OCI-LY1 (cell line): ENCODE measurements around the gene ARF1.

Source experiments
- H2AFZ ChIP-seq: fragments of 200-600 bp; sonication (generic), shearing (Covaris generic); 2 replicates; pipeline ENCODE4 v1.6.0; 2014; ENCODE audit warnings: antibody characterized with exemption, mild to moderate bottlenecking, low read length
- H3F3A ChIP-seq: fragments of 200-600 bp; sonication (generic), shearing (Covaris generic); 2 replicates; pipeline ENCODE4 v1.6.0; 2014; ENCODE audit warnings: mild to moderate bottlenecking, antibody characterized with exemption, low read length, moderate library complexity; ENCODE audit not compliant: insufficient read depth
- H3K27ac ChIP-seq: fragments of 200-600 bp; sonication (generic); 2 replicates; pipeline ENCODE4 v1.5.1; 2014; ENCODE audit warnings: low read length, mixed run types, mild to moderate bottlenecking, low read depth; ENCODE audit not compliant: poor library complexity, severe bottlenecking
- H3K27me3 ChIP-seq: fragments of 200-600 bp; sonication (generic); 2 replicates; pipeline ENCODE4 v1.6.0; 2014; ENCODE audit warnings: antibody characterized with exemption, mild to moderate bottlenecking, low read length, moderate library complexity; ENCODE audit not compliant: insufficient read depth
- H3K36me3 ChIP-seq: fragments of 200-600 bp; sonication (generic); 2 replicates; pipeline ENCODE4 v1.6.1; 2014; ENCODE audit warnings: mild to moderate bottlenecking, antibody characterized with exemption, low read length, moderate library complexity, mixed read lengths; ENCODE audit not compliant: insufficient read depth
- H3K4me1 ChIP-seq: fragments of 200-600 bp; sonication (generic); 2 replicates; pipeline ENCODE4 v1.5.1; 2014; ENCODE audit warnings: mild to moderate bottlenecking, low read length, moderate library complexity; ENCODE audit not compliant: insufficient read depth, severe bottlenecking
- H3K4me2 ChIP-seq: fragments of 200-600 bp; sonication (generic), shearing (Covaris generic); 2 replicates; pipeline ENCODE4 v1.6.1; 2014; ENCODE audit warnings: low read length
- H3K4me3 ChIP-seq: fragments of 200-600 bp; sonication (generic); 2 replicates; pipeline ENCODE4 v1.5.1; 2014; ENCODE audit warnings: low read length, low read depth, mild to moderate bottlenecking, mixed read lengths; ENCODE audit not compliant: poor library complexity, severe bottlenecking
- H3K79me2 ChIP-seq: fragments of 200-600 bp; shearing (Covaris generic); 2 replicates; pipeline ENCODE4 v1.6.1; 2016; ENCODE audit warnings: mixed run types, low read length, mixed read lengths; ENCODE audit not compliant: insufficient read depth
- H3K9ac ChIP-seq: fragments of 200-600 bp; sonication (generic), shearing (Covaris generic); 2 replicates; pipeline ENCODE4 v1.6.1; 2014; ENCODE audit warnings: mild to moderate bottlenecking, low read length, mixed read lengths
- H3K9me2 ChIP-seq: fragments of 200-600 bp; sonication (generic), shearing (Covaris generic); 2 replicates; pipeline ENCODE4 v1.6.1; 2014; ENCODE audit warnings: low read depth, mild to moderate bottlenecking, low read length, mixed read lengths
- H3K9me3 ChIP-seq: fragments of 200-600 bp; shearing (Covaris generic); 2 replicates; pipeline ENCODE4 v1.6.1; 2014; ENCODE audit warnings: low read length, mixed read lengths
- H4K20me1 ChIP-seq: fragments of 200-600 bp; sonication (generic), shearing (Covaris generic); 2 replicates; pipeline ENCODE4 v1.6.0; 2016; ENCODE audit warnings: mild to moderate bottlenecking, low read length; ENCODE audit not compliant: insufficient read depth
- CTCF ChIP-seq: fragments of 200-600 bp; sonication (generic), shearing (Covaris generic); IDR thresholded peaks from 2 replicates; pipeline ENCODE4 v1.5.1; 2017; ENCODE audit warnings: mild to moderate bottlenecking, antibody characterized with exemption, low read length, moderate library complexity, mixed read lengths
- EZH2 ChIP-seq: fragments of 200-600 bp; sonication (generic), shearing (Covaris generic); IDR thresholded peaks from 2 replicates; pipeline ENCODE4 v1.8.0; 2017; ENCODE audit warnings: borderline replicate concordance, mixed run types, mild to moderate bottlenecking, antibody characterized with exemption, low read length, moderate library complexity, mixed read lengths

The ARF1 gene

GRCh38 chr1:228059634-228060457 is 22.7 kb upstream of the ARF1 start:
- TF ChIP-seq EZH2 (no peak), CTCF (no peak)
- Histone ChIP-seq H3K4me3 (no peak overlapping the region), H3K27me3 (no peaks in the 10 kb centered on the region)

GRCh38 chr1:228060458-228061190 is 21.9 kb upstream of the ARF1 start:
- no peaks in the 10 kb centered on the region for H3K9me2 ChIP-seq
- no peaks in the 10 kb centered on the region for H3K4me1 ChIP-seq
- H3K79me2 ChIP-seq: no peaks in the 10 kb centered on the region
- H3K27ac ChIP-seq: no peak overlapping the region
- H3F3A ChIP-seq: no peaks in the 10 kb centered on the region
- no peak overlapping the region for H3K9ac ChIP-seq
- no peaks in the 10 kb centered on the region for H3K9me3 ChIP-seq
- H2AFZ ChIP-seq: no peak overlapping the region
- no peak for TF ChIP-seq EZH2
- no peak for TF ChIP-seq CTCF
- no peaks in the 10 kb centered on the region for H3K36me3 ChIP-seq
- no peaks in the 10 kb centered on the region for H3K27me3 ChIP-seq
- no peak overlapping the region for H3K4me2 ChIP-seq
- no peak overlapping the region for H3K4me3 ChIP-seq
- H4K20me1 ChIP-seq: no peaks in the 10 kb centered on the region

More at GRCh38 chr1:228059634-228060457, 22.7 kb upstream of the ARF1 start:
- Histone ChIP-seq H3K36me3 (no peaks in the 10 kb centered on the region), H3F3A (no peaks in the 10 kb centered on the region), H3K9ac (no peak overlapping the region), H3K9me2 (no peaks in the 10 kb centered on the region), H3K27ac (no peak overlapping the region), H4K20me1 (no peaks in the 10 kb centered on the region), H3K4me1 (no peaks in the 10 kb centered on the region), H3K9me3 (no peaks in the 10 kb centered on the region), H3K79me2 (no peaks in the 10 kb centered on the region), H3K4me2 (no peak overlapping the region), H2AFZ (no peak overlapping the region)

- Histone ChIP-seq H3K27me3 (no peaks in the 10 kb centered on the region), H3K9me3 (no peaks in the 10 kb centered on the region), H4K20me1 (no peaks in the 10 kb centered on the region), H3K79me2 (no peaks in the 10 kb centered on the region), H3K27ac (no peak overlapping the region), H3K36me3 (no peaks in the 10 kb centered on the region), H3K4me2 (no peak overlapping the region), H3F3A (no peaks in the 10 kb centered on the region), H3K9me2 (no peaks in the 10 kb centered on the region), H3K4me1 (no peaks in the 10 kb centered on the region), H3K9ac (no peak overlapping the region), H3K4me3 (no peak overlapping the region), H2AFZ (no peak overlapping the region)
- TF ChIP-seq EZH2: no peak
- TF ChIP-seq CTCF: no peak
Observed at GRCh38 chr1:228061411-228062084, 21.0 kb upstream of the ARF1 start.
